A673 (cell line): ENCODE measurements around the gene WDR11. TPM values are rescaled to one million over a fixed set of nuclear protein-coding genes. Genes with fewer than 3 reads are reported as not detected.

Source experiments
- BruUV-seq: library from RNA; stranded (reverse); fragments of 400-500 nt; replicated peaks from 2 replicates; lab custom pipeline; 2021; lab: Mats Ljungman, UMichigan
- CTCF ChIA-PET: fragments of 300-600 bp; sonication (Branson Sonifier 250); formaldehyde crosslinking; loops from one replicate; lab custom pipeline; 2022; ENCODE audit warnings: antibody characterized with exemption; lab: Charles Lee
- POLR2A ChIA-PET: fragments of 300-600 bp; sonication (Branson Sonifier 250); formaldehyde crosslinking; loops from one replicate; lab custom pipeline; 2022; ENCODE audit warnings: antibody characterized with exemption; ENCODE audit not compliant: low non-redundant PET; lab: Charles Lee
- DNase-seq: peaks from one replicate; pipeline ENCODE4 v3.0.0-alpha.2; 2015; ENCODE audit warnings: low spot score
- H3K27ac ChIP-seq: fragments of 200-600 bp; sonication (generic); 2 replicates; pipeline ENCODE4 v1.5.1; 2016; ENCODE audit warnings: mixed run types, low read depth, mild to moderate bottlenecking, mixed read lengths, antibody characterized with exemption, low read length; ENCODE audit not compliant: poor library complexity, severe bottlenecking
- H3K27me3 ChIP-seq: fragments of 200-600 bp; sonication (generic); replicated peaks from 2 replicates; pipeline ENCODE4 v1.6.1; 2017; ENCODE audit warnings: mixed run types, low read depth, mild to moderate bottlenecking, mixed read lengths, antibody characterized with exemption, low read length; ENCODE audit not compliant: insufficient read depth, poor library complexity
- H3K36me3 ChIP-seq: fragments of 200-600 bp; sonication (generic); 2 replicates; pipeline ENCODE4 v1.6.1; 2016; ENCODE audit warnings: mixed run types, mild to moderate bottlenecking, mixed read lengths, antibody characterized with exemption, low read length; ENCODE audit not compliant: insufficient read depth, poor library complexity, severe bottlenecking
- H3K4me1 ChIP-seq: fragments of 200-600 bp; sonication (generic); 2 replicates; pipeline ENCODE4 v1.6.1; 2017; ENCODE audit warnings: mixed run types, mild to moderate bottlenecking, mixed read lengths, antibody characterized with exemption, low read length; ENCODE audit not compliant: insufficient read depth, poor library complexity, severe bottlenecking
- H3K4me3 ChIP-seq: fragments of 200-600 bp; sonication (generic); 2 replicates; pipeline ENCODE4 v1.5.1; 2016; ENCODE audit warnings: low read depth, mixed run types, mild to moderate bottlenecking, mixed read lengths, low read length; ENCODE audit not compliant: poor library complexity, severe bottlenecking
- H3K9me3 ChIP-seq: fragments of 200-600 bp; sonication (generic); 2 replicates; pipeline ENCODE4 v1.6.1; 2016; ENCODE audit warnings: mixed run types, low read depth, mild to moderate bottlenecking, mixed read lengths, antibody characterized with exemption, low read length; ENCODE audit not compliant: poor library complexity, severe bottlenecking
- EZH2 ChIP-seq: fragments of 200-600 bp; sonication (generic); IDR thresholded peaks from 2 replicates; pipeline ENCODE4 v1.6.1; 2017; ENCODE audit warnings: borderline replicate concordance, low read depth, mild to moderate bottlenecking, mixed read lengths, antibody characterized with exemption, low read length; ENCODE audit not compliant: poor library complexity, severe bottlenecking
- intact Hi-C: fragments of 100-400 bp; cut with micrococcal nuclease; formaldehyde crosslinking; loops from one replicate; pipeline ENCODE4 v1.10.0; 2022; ENCODE audit not compliant: unreplicated experiment
- total RNA-seq: library from RNA; stranded (reverse); gene quantifications from 2 replicates; pipeline ENCODE4 v1.2.3, GENCODE V29; 2021
- TF ChIP-seq, protein P1 (sequence below): fragments of 300-800, 200-600 bp; sonication (generic); conservative IDR thresholded peaks from 2 replicates; pipeline ENCODE4 v1.5.1; 2017; ENCODE audit warnings: low read depth, mild to moderate bottlenecking, antibody characterized with exemption, low read length, moderate library complexity, mixed read lengths

The WDR11 gene
- total RNA-seq, 1 experiment from 2014 or later, result 33.4 TPM

DNA sequence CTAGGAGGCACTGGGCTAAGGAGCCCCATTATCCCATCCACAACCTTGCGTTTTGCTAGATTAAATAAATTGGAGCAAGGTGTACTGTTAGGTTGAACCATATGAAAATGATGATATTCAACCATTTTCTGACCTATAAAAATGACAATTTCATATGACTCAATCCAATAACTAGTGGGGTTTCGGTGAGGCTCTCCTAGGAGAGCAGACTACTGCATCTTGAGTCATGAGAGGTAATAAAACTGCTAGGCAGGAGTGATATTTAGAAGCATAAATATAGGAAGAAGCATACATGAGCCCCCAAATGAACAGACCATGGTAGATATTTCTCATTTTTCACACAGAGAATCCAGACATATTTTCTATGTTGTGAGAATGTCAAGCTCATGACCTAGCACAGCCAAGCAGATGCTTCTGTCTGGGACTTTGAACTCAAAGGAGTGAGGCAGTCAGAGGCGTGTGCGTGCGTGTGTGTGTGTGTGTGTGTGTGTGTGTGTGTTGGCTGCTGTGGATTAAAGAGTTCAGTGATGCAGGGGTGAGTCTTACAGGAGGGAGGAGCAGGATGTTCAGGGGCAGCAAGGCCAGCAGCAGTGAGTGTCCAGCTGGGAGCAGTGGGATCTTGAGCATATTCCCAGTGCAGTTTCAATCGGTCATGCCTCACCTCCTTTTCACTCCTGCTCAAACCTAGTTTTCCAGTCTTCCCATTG is 17.8 kb upstream of the WDR11 start:
- no peak overlapping the region for H3K4me3 ChIP-seq
- TF ChIP-seq, protein P1, sequence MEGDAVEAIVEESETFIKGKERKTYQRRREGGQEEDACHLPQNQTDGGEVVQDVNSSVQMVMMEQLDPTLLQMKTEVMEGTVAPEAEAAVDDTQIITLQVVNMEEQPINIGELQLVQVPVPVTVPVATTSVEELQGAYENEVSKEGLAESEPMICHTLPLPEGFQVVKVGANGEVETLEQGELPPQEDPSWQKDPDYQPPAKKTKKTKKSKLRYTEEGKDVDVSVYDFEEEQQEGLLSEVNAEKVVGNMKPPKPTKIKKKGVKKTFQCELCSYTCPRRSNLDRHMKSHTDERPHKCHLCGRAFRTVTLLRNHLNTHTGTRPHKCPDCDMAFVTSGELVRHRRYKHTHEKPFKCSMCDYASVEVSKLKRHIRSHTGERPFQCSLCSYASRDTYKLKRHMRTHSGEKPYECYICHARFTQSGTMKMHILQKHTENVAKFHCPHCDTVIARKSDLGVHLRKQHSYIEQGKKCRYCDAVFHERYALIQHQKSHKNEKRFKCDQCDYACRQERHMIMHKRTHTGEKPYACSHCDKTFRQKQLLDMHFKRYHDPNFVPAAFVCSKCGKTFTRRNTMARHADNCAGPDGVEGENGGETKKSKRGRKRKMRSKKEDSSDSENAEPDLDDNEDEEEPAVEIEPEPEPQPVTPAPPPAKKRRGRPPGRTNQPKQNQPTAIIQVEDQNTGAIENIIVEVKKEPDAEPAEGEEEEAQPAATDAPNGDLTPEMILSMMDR, result no peak
- TF ChIP-seq EZH2, result no peak
- DNase-seq, result no peak
- H3K4me1 ChIP-seq, result no peaks in the 10 kb centered on the region
- POLR2A ChIA-PET, result no interaction called here
- peaks cover 57% of the 10 kb centered on the region for H3K27me3 ChIP-seq
- H3K9me3 ChIP-seq, result no peaks in the 10 kb centered on the region
- intact Hi-C loops, result no loop called here
- no TSS peak for BruUV-seq
- no peaks in the 10 kb centered on the region for H3K36me3 ChIP-seq
- CTCF ChIA-PET, result no interaction called here
- no peak overlapping the region for H3K27ac ChIP-seq

DNA sequence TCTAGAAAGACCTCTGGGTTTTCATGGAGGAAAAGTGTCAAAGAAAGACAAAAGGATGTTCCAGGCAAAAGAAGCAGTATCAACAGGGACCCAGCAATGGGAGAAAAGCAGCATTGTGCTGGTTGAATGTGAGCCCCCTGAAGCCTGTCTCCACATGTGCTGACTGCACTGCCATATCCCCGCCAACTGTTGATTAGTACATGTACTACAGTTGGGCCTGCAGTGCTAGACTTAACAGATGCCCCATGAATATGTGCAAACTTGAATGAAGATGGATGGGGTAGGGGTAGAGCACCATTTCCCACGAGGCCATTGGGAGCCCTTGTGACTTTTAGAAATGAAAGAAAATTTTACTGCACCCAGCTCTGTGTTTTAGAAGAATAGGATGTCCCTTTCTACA is 15.6 kb upstream of the WDR11 start:
- ChIA-PET POLR2A (no interaction called here), CTCF (no interaction called here)
- TF ChIP-seq, protein P1, result no peak
- TF ChIP-seq EZH2, result no peak
- H3K4me1 ChIP-seq, result no peaks in the 10 kb centered on the region
- intact Hi-C loops, result no loop called here
- peaks cover 37% of the 10 kb centered on the region for H3K27me3 ChIP-seq
- DNase-seq, result no peak
- H3K27ac ChIP-seq, result no peak overlapping the region
- no TSS peak for BruUV-seq
- no peaks in the 10 kb centered on the region for H3K9me3 ChIP-seq
- H3K4me3 ChIP-seq, result no peak overlapping the region
- no peaks in the 10 kb centered on the region for H3K36me3 ChIP-seq

DNA sequence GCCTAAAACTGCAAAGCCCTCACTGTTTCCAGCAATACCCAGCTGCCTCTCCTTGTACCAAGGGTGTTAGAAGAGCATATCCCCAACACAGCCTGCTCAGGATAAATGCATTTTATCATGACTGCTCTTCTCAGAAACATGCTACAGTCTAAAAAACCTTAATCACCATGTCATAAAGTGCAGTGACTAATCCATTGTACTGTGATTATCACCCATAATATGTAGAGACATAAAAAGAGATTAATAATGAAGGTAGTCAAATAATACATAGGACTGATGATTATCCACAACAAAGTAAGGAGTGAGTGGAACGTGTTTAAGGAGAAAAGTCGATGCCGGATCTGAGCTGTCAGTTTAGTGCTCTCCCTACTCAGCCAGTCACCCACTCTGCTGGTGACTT is 12.2 kb upstream of the WDR11 start:
- intact Hi-C loops, result no loop called here
- H3K9me3 ChIP-seq, result no peaks in the 10 kb centered on the region
- H3K27ac ChIP-seq, result no peak overlapping the region
- CTCF ChIA-PET, result no interaction called here
- TF ChIP-seq, protein P1, result no peak
- no peak for TF ChIP-seq EZH2
- no TSS peak for BruUV-seq
- H3K27me3 ChIP-seq, result peaks cover 25% of the 10 kb centered on the region
- POLR2A ChIA-PET, result no interaction called here
- DNase-seq, result no peak
- H3K4me3 ChIP-seq, result no peak overlapping the region
- no peaks in the 10 kb centered on the region for H3K36me3 ChIP-seq
- no peaks in the 10 kb centered on the region for H3K4me1 ChIP-seq
